Calu3 (cell line): ENCODE data around the gene NSRP1. TPM values are rescaled to one million over a fixed set of nuclear protein-coding genes. Genes with fewer than 3 reads are reported as not detected.

Source experiments
- Bru-seq: library from RNA; stranded (reverse); fragments of 400-500 nt; gene quantifications from one replicate; lab custom pipeline; 2021; lab: Mats Ljungman, UMichigan
- BruChase-seq, 2 experiments: library from RNA; stranded (reverse); fragments of 400-500 nt; gene quantifications; one replicate each; lab custom pipeline; 2021; lab: Mats Ljungman, UMichigan
- BruUV-seq: library from RNA; stranded (reverse); fragments of 400-500 nt; replicated peaks from 2 replicates; lab custom pipeline; 2021; lab: Mats Ljungman, UMichigan
- CTCF ChIA-PET: fragments of 300-600 bp; sonication (Branson Sonifier 250); formaldehyde crosslinking; loops from one replicate; lab custom pipeline; 2022; ENCODE audit warnings: antibody characterized with exemption; lab: Charles Lee
- DNase-seq: peaks from one replicate; pipeline ENCODE4 v3.0.0; 2022
- H3K27ac Mint-ChIP-seq: one replicate; pipeline ENCODE4 v1.8.0; 2022; ENCODE audit warnings: mixed read lengths; ENCODE audit not compliant: unreplicated experiment
- H3K27me3 Mint-ChIP-seq: one replicate; pipeline ENCODE4 v1.8.0; 2022; ENCODE audit warnings: mixed read lengths; ENCODE audit not compliant: unreplicated experiment
- H3K36me3 Mint-ChIP-seq: one replicate; pipeline ENCODE4 v1.8.0; 2022; ENCODE audit warnings: mild to moderate bottlenecking, moderate library complexity, mixed read lengths; ENCODE audit not compliant: insufficient read depth, unreplicated experiment
- H3K4me1 Mint-ChIP-seq: one replicate; pipeline ENCODE4 v1.8.0; 2022; ENCODE audit warnings: mild to moderate bottlenecking, low read depth, mixed read lengths; ENCODE audit not compliant: unreplicated experiment
- H3K4me3 Mint-ChIP-seq: one replicate; pipeline ENCODE4 v1.8.0; 2022; ENCODE audit warnings: mild to moderate bottlenecking, low read depth, moderate library complexity, mixed read lengths; ENCODE audit not compliant: unreplicated experiment
- H3K9me3 Mint-ChIP-seq: one replicate; pipeline ENCODE4 v1.8.0; 2022; ENCODE audit warnings: low read depth, mixed read lengths; ENCODE audit not compliant: unreplicated experiment
- CTCF ChIP-seq: fragments of 200-600 bp; IDR thresholded peaks from one replicate; pipeline ENCODE4 v1.8.0; 2022; ENCODE audit warnings: antibody characterized with exemption; ENCODE audit not compliant: unreplicated experiment
- intact Hi-C: fragments of 100-400 bp; cut with micrococcal nuclease; formaldehyde crosslinking; loops from one replicate; pipeline ENCODE4 v1.10.0; 2022; ENCODE audit not compliant: unreplicated experiment
- long read RNA-seq: library from polyadenylated mRNA; stranded (forward); transcript quantifications from one replicate; pipeline ENCODE4 v2.0.0, GENCODE V29; 2022
- total RNA-seq: library from RNA; stranded (reverse); gene quantifications from 2 replicates; pipeline ENCODE4 v1.2.3, GENCODE V29; 2022

The NSRP1 gene
- 27.5 and 29.7 TPM in 2 replicates for total RNA-seq
- percentile 95 among the genes with signal in this experiment for Bru-seq, nascent RNA
- BruChase-seq, experiment 1, labeled RNA remaining after a 6-hour chase = percentile 92 among the genes with signal in this experiment
- BruChase-seq, experiment 2, labeled RNA remaining after a 2-hour chase = percentile 91 among the genes with signal in this experiment
- long read RNA-seq, transcript NSRP1-201 (7 exons, 2,541 nt) = major isoform, 40 of 66 reads
- long read RNA-seq, partial matches to known transcripts = 9 of 66 reads
- long read RNA-seq, other reads (novel, unspliced or antisense) = 10 of 66 reads

- BruUV-seq = TSS peak; percentile 56
- CTCF ChIA-PET = interaction anchor here (1.3 kb wide), 1 partner anchor 12 kb away, joined by 5 read pairs; no protein-coding TSS in a partner anchor
These were observed at the start of gene NSRP1 for GRCh38 chr17:30116661-30117551. TSS of gene NSRP1 (plus strand) at chr17:30116816. CDS start at chr17:30116844, 28 bp downstream.

DNA sequence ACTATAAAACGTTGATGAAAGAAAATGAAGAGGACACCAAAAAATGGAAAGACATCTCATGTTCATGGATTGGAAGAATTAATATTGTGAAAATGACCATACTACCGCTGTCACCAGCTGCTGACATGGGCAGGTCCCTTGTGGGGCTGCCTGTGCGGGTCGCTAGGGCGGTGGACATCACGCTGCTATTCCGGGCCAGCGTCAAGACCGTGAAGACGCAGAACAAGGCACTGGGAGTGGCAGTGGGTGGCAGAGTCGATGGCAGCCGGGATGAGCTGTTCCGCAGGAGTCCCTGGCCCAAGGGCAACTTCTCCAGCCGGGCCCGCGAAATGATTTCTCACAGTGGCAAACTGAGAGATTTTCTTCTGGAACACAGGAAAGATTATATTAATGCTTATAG, 48.2 kb upstream of the NSRP1 start:
- Mint-ChIP-seq H3K27ac (no peak overlapping the region), H3K27me3 (peaks cover 33% of the 10 kb centered on the region), H3K4me1 (no peaks in the 10 kb centered on the region), H3K4me3 (no peak overlapping the region), H3K9me3 (peaks cover 10% of the 10 kb centered on the region), H3K36me3 (no peaks in the 10 kb centered on the region)
- intact Hi-C loops = no loop called here
- no TSS peak for BruUV-seq
- CTCF ChIA-PET = no interaction called here
- DNase-seq = no peak
- no peak for TF ChIP-seq CTCF

More at GRCh38 chr17:30116661-30117551, at the start of gene NSRP1:
- no peak for TF ChIP-seq CTCF
- no peaks in the 10 kb centered on the region for H3K9me3 Mint-ChIP-seq
- peaks cover 46% of the 10 kb centered on the region for H3K36me3 Mint-ChIP-seq
- peak; percentile 95 for DNase-seq
- peak within 1 kb of the TSS; percentile 100 for H3K27ac Mint-ChIP-seq
- intact Hi-C loops = no loop called here
- H3K4me3 Mint-ChIP-seq = peak within 1 kb of the TSS; percentile 98
- no peaks in the 10 kb centered on the region for H3K27me3 Mint-ChIP-seq
- H3K4me1 Mint-ChIP-seq = peaks cover 11% of the 10 kb centered on the region

DNA sequence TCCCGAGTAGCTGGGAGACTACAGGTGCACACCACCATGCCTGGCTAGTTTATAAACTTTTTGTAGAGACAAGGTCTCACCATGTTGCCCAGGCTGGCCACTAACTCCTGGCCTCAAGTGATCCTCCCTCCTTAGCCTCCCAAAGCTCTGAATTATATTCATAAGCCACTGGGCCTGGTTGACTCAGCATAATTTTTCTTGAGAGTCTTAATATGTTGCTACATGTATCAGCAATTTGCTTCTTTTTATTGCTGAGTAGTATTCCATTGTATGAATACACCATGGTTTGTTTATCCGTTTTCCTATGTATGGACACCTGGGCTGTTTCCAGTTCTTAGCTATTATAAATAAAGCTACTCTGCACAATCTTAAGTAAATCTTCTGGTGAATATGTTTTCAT, 42.4 kb upstream of the NSRP1 start:
- Mint-ChIP-seq H3K27me3 (peaks cover 64% of the 10 kb centered on the region), H3K9me3 (no peaks in the 10 kb centered on the region), H3K27ac (no peak overlapping the region), H3K36me3 (no peaks in the 10 kb centered on the region), H3K4me3 (no peak overlapping the region), H3K4me1 (no peaks in the 10 kb centered on the region)
- no peak for TF ChIP-seq CTCF
- intact Hi-C loops = no loop called here
- no peak for DNase-seq
- no TSS peak for BruUV-seq
- CTCF ChIA-PET = no interaction called here

GRCh38 chr17:30074730-30075129, 41.9 kb upstream of the NSRP1 start:
- no peak for TF ChIP-seq CTCF
- Mint-ChIP-seq H3K27me3 (peaks cover 64% of the 10 kb centered on the region), H3K36me3 (no peaks in the 10 kb centered on the region), H3K27ac (no peak overlapping the region), H3K4me1 (no peaks in the 10 kb centered on the region), H3K9me3 (no peaks in the 10 kb centered on the region), H3K4me3 (no peak overlapping the region)
- intact Hi-C loops = no loop called here
- no peak for DNase-seq
- no TSS peak for BruUV-seq
- CTCF ChIA-PET = no interaction called here
